Femur (tissue), 1 donor: ENCODE results near the gene HSD11B1.
A peak's percentile ranks its signal among the peaks of the same experiment; 100 is the strongest.

ENCODE experiments used
- DNase-seq: peaks from one replicate; pipeline ENCODE4 v3.0.0-alpha.2; 2017

Gene HSD11B1

DNA sequence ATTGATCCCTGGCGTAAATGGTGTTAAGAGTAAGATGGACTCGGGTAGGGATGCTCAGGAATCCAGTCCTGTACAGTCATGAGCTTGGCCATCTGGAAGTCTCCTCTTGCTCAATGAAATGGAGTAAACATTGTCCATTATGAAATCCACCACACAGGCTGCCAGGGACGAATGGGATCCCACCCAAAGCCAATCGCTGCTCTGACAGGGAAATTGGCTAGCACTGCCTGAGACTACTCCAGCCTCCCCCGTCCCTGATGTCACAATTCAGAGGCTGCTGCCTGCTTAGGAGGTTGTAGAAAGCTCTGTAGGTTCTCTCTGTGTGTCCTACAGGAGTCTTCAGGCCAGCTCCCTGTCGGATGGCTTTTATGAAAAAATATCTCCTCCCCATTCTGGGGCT lies at the start of gene HSD11B1:
Gene HSD11B1, plus strand, starts transcription at position 263 of the 400 bp plus-strand sequence. Its CDS starts 97 bp downstream, at position 360.
- no peak for DNase-seq

DNA sequence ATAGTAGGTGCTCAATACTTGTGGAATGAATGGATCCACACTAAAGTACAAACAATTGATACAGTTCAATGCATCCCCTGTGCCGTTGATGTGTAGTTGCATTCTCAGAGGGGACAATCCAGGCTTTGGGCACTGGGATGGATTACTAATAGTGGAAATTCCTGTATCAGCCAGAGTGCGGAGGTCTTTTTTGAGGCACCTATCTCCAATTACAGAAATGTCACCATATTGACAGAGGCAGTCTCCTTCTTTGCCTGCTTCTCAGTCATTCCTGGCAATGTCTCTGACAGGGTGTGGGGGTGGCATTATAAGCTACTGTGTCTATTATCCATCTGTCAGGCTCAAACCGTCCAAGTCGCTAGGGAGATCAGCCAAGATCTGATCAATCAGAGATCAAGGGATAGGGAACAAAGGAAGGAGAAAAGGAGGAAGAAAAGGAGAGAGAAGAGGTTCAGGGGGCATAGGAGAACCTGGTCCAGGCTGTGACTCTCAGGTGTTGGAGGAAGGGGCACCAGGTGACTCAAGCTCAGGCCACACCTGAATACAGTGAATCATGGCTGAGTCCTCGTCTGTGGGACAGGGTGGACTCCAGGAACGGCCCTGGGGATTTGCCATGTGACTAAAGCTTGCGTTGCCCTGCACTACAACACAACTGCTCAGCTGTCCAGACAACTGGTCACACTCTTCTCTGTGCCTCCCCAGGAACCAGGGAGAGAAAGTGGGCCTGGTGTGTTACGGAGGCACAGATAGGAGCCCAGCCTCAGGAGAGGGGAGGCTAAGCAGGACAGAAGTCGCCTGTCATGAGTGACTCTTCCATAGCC lies 49.0 kb upstream of the HSD11B1 start:
- DNase-seq, result no peak

DNA sequence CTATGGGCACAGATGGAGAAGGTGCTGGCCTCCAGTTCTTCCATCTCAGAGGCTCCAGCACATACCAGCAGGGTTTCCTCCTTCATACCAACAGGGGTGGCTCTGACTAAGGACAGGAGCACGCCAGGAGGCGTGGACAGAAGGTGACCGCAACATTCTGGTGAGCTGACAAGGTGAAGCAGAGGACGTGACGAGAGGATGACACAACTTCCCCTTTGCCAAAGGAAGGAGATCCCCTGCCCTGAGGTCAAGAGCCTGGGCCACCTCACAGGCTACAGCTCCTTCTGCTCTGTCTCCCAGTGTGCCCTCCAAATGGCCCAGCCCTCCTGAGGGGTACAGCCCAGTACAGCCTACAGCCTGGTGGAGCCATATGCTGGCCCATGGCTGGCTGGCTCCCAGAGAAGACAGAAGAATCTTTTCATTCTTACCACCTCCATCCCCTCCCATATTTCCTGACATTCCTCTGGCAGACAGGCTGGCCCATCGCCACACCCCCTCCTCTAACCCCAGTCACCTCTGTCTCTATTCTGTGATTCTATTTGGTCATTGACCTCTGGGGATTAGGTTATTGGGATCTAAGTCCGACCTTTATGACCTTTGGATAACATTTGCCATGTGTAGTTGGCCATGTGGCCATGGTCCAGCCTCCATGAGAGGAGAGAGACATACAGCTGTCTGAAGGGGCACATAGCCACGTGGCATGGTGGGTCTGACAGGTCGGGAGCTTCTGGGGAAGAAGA lies 47.3 kb upstream of the HSD11B1 start:
- no peak for DNase-seq

DNA sequence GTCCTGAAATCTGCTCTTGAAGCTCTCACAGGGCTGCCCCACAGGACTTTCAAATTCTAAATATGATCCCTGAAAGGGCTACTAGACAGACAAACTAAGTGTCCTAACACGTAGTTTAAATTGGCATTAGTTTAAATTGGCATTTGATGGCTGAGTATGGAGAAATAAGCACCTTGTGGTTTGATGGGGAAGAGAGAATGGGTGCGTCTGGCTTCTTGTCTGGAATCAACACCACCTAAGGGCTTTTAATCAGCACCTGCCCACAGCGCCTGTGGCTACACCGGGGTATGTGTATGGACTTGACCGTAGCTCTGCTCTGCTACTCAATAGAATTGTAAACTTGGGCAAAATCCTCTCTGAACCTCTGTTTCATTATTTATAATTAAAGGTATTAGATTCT lies 46.7 kb upstream of the HSD11B1 start:
- no peak for DNase-seq

DNA sequence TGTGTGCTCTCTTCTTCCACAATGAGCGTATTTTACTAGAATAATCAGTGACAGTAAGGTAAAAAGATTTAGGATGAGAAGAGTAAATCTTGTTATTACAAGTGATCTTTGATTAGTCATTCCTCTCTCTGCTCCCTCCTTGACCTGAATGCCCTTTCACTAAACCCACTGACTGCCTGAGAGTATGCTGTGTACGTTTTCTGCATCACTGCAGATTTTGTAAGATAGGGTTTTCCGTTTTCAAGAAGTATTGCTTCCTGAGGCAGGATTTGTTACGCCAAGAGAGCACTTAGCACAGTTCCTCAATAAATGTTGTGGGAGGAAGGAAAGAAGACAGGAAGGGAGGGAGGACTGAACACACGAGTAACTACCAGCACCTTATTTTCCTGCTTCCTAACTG lies 44.7 kb upstream of the HSD11B1 start:
- no peak for DNase-seq

DNA sequence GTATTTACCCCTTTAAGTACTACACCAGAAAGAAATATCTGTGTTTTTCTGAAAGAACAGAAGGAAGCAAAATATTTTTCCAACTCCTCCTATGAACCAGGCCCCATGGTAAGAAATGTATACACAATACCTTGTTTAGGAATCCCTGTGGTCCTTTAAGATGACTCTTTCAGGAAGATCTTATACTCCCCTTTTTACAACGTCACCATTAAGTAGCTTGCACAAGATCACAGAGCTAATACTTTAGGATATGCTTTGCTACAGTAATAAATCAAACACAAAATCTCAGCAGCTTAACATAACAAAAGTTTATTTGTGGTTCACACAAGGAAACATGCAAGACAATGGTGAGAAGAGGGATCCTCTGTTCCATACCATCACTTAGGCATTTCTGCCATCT lies 43.6 kb upstream of the HSD11B1 start:
- no peak for DNase-seq

DNA sequence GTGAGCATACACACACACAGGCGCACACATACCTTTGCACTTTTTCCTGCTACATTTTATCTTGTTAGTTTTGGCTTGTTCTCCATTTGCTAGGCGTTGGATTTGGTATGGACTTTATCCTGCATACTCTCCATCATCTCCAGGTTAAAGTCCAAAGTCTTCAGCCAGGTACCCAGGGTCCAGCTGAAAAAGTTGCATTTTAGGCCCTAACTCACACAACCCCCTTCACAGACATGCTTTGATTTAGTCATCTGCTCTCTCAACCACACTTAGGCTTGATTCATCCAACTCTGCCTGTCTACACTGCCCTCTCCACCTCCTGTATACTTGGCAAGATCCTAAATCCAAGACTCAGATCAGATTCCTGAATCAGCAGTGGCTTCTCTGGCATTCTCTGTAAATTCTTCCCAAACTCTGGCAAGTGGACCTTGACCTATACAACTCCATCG lies 41.7 kb upstream of the HSD11B1 start:
- DNase-seq, result no peak

DNA sequence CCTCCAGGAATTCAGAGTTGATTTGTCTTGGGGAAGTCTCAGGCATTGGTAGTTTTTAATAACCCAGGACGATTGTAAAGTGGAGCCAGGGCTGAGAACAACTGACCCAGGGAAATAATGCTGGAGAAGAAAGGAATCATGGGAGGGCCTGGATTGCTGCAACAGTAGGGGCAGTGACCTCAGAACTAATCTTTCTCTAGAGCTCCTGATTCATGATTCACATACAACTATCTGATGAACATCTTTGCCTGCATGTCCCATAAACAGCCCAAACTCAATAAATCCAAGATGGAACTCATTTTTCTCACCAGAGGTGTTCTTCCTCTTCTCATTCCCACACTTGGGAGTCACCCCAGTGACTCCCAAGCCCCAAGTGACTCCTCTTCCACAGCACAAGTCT lies 37.5 kb upstream of the HSD11B1 start:
- no peak for DNase-seq

DNA sequence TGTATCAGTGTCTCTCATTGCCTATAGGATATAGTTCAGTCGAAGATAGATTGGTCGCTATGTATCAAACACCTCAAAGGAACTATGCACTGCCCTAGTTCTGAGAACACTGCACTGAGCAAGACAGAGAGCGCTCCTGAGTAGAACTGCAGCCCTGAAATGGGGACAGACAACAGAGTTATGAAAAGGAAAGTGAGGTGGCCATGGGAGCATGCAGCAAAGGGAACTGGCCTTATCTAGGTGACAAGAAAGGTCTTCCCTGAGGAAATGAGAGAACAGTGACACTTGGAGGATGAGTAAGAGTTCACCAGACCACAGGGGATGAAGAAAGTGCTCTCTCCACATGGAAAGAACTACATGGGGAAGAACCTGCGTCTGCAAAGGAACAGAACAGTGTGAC lies 36.9 kb upstream of the HSD11B1 start:
- no peak for DNase-seq

DNA sequence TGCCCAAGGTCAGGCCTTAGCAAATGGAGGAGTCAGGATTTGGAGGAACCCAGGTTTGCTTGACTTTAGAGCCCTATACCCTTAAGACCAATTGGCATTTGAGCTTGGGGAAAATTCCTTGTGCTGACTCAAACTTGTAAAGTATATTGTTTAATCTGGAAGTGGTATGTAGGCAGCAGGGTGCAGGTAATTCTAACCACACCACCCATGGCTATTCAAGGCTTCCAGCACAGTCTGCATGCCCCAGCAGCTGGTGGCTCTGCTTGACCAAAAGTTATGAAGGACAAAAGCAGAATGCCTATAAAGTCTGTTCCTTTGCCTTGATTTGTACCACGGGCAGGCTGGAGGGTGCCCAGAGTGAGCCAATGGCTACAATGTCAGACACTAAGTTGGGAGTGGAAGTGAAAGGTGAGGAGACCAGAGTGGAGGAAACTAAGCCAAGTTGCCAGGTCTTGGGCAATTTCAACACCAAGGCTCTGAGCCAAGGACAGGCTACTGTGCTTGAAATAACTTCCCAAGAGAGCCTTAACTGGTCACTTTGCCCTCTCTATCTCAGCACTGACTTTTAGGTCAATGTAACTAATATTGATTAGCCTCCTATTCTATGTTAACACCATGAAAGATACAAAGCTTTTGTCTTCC lies 34.1 kb upstream of the HSD11B1 start:
- no peak for DNase-seq

DNA sequence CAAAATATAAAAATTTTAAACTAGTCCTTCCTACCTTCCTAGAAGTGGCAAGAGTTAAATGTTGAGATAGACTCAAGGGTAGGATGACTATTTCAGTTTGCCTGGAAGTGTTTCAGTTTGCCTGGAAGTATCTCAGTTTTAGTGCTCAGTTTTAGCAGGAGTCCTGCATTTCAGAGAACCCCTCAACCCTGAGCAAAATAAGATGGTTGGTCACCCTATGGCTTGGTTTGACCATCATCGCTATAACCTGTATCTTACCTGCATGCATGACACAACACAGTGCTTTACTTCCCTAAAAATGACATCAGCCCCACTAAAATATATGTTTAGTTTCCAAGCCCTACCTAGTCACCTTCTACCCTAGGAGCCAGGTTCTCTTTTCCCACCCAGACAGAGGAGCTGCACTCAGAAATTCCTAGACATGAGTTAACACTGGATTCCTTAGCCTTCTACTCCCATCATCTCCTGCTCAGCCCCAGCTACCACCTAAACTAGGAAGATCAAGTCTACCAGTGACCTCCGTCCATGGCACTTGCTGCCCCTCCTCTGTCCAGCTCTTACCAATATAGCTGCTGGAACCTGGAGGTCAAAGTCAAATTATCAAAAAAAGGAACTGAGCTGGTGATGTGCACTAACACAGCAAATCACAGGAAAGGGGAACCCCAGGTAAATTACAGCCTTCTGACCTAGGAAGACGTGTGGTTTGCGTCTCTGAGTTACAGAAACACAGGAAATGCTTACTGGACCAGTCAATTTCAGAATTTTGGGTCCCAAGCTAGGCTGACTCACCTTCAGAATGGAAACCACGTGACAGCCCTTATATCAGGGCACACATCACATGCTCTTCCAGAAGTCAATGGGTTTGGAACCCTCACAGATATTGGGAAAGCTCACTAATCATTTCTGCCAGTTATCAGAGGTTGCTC lies 31.7 kb upstream of the HSD11B1 start:
- no peak for DNase-seq

DNA sequence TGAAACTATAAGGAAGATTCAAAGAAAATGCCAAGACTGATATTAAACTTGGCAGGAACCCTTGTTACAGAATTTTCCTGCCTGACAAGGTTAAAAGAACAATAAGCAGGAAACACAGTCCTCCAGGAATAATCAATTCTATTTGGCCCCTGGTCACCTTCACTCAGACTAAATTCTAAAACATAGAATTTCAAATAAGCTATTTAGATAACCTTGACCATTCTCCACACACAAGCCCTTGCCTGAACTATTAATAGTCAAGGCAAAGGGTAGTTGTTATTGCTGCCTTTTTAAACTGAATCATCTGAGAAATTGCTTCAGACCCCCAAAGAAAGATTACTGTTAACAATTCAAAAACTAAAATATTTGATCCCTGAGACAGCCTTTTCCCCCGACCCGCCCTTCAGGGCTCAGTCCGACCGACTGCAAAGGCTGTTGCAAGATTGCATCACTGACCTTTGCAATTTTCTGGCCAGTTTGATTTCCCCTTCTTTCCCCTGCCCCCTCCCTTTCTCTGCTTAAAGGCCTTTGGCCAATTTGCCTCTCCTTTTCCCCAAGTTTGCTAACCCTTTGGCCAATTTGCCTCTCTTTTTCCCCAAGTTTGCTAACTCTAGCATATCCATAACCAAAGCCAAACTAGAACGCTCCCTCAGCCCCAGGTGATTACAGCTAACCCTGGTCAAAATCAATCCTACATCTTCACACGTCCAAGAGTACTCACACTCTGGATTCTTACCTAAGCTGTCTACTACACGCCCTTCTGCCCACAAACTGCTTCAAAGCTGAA lies 30.8 kb upstream of the HSD11B1 start:
- DNase-seq, result no peak

DNA sequence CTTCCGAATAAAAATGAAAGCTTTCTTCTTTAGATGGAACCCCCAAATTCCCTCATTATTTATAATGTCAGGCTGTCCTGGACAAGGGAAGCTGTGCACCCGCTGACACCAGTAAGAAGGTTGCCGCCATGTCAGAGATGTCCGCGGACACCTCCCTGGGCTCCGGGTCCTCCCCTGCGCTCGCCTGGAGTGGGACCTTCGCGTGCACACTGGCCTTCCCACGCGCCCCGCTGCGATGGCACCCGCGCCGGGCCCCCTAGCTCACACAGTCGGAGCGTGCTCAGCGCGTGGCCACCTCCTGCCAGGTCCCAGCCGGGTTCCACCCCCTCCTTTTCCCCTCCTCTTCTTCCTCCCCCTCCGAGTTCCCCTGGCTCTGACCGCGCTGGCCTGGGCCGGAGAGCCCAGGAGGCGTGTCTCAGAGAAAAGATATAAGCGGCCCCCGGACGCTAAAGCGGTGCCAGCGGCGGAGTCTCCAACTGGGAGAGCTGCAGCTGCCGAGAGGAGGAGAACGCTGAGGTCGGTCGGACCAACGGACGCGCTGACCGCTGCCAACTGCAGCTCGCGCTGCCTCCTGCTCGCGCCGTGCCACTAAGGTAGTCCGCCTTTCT lies 29.6 kb upstream of the HSD11B1 start, which contains the start of gene G0S2:
Gene G0S2, plus strand, starts transcription at position 456 of the 608 bp plus-strand sequence. CDS start 273 bp downstream, outside the sequence.
- peak; percentile 82 for DNase-seq

DNA sequence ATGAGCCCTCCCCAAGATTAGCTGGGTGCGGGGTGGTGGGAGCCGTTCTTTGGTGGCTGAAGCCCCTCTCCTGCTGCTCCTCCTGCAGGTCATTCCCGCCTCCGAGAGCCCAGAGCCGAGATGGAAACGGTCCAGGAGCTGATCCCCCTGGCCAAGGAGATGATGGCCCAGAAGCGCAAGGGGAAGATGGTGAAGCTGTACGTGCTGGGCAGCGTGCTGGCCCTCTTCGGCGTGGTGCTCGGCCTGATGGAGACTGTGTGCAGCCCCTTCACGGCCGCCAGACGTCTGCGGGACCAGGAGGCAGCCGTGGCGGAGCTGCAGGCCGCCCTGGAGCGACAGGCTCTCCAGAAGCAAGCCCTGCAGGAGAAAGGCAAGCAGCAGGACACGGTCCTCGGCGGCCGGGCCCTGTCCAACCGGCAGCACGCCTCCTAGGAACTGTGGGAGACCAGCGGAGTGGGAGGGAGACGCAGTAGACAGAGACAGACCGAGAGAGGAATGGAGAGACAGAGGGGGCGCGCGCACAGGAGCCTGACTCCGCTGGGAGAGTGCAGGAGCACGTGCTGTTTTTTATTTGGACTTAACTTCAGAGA lies 29.0 kb upstream of the HSD11B1 start:
- DNase-seq, result peak; percentile 61

DNA sequence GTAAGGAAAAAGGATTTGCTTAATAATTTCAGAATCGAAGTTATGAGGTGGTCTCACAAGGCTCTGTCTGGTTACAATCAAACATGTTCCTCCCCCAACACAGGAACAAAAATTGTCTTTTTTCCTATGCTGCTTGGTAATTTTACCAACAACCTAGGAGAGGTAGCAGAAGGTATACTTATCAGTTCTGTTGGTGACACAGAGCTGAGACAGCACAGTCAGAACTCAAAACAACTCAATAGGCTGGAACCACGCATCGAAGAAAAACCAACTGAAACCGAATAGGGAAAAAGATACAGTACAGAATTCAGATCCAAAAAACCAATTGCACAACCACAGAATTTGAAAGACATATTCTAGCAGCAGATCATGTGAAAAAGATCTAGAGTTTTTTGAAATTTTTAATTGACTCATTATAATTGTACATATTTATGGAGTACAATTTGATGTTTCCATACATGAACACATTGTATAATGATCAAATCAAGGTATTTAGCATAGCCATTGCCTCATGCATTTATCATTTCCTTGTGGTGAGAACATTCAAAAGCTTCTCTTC lies 25.6 kb upstream of the HSD11B1 start:
- DNase-seq, result no peak

DNA sequence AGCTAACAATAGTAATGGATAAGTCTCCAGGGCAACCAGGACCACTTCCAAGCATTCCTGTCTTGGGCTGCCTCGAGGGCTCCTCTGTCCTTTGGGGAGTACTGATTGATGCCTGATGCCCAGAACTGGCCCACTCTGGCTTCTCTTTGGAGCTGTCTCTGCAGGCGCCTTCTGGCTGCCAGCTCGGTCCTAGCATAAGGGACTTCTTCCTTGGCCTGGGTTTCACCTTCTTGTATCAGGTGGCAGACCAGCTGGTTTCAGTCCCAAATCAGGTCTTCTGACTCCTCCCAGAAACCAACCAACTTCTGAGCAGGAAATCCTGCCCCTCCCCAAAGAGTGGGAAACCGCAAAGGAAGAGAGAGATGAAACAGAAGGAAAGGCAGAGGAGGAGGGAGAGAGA lies 18.8 kb upstream of the HSD11B1 start:
- no peak for DNase-seq

DNA sequence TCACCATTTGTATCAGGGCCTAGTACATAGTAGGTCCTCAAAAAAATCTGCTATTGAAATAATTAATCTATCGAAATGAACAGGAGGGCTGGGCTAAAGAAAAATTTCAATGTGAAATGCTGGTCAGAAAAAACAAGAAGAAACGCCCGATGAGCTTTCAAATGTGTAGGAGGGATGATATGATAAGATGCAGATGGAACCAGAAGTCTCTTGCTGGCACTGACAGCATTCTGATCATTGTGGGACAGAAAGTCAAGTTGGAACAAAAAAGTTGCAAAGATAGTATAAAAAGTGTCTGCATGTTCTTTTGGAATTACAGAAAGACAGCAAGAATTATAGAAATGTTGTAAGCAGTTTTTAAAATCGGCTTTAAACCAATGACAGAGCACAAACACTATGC lies 18.3 kb upstream of the HSD11B1 start:
- DNase-seq, result no peak

DNA sequence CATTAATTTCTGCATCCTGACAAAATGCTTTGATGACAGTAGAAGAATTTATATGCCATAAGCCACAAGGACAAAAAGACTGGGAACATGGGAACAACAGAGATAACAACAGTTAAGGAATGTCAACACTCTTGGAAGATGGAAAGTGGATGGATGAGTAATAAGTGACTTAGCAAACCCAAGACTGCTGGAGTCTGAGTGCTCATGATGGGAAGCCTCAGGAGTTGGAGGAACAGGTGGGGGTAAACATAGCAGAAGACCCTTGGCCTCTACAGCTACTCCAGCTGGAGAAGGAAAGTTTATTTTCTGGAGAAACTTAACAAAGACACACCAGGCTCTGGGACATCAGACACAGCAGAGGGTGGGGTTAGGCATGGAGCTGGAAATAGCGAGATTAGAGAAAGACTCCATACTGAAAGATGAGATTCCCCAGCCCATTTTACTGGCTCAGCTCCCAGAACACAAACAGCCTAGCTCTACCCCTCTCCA lies 15.9 kb upstream of the HSD11B1 start:
- peak; percentile 42 for DNase-seq

DNA sequence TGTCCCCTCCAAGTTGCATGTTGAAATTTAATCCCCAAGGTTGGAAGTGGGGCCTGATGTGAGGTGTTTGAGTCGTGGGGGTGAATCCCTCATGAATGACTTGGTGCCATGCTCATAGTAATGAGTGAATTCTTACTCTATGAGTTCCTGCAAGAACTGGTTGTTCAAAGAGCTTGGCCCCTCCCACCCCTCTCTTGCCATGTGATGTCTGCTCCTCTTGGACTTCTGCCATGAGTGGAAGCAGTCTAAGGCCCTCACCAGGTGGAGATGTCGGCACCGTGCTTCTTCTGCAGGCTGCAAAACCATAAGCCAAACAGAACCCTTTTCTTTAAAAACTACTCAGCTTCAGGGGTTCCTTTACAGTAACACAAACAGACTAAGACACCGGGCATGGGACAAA lies 15.2 kb upstream of the HSD11B1 start:
- DNase-seq, result no peak

DNA sequence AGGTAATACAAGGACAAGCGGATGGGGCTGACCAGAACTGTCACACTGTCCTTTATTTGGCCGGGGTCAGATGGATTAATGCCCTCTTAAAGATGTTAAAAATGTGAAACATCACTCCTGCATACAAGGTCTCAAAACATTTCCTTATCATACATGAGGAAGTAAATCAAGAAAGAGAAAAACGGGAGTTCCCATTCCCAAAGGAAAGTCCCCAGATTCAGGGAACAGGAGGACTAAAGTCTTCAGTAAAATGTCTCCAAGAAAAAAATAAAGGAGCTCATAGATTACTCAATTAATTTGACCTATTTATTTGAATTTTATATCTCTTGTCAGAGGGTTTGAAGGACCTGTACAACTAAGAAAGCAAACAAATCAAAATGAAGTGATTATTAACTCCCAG lies 13.4 kb upstream of the HSD11B1 start:
- DNase-seq, result no peak
